IPS-NIHi11 (cell line): Measurements from ENCODE around the gene PDXK.
"Not testable (repeated sequence)": the region's sequence is repeated elsewhere in the genome, so short reads cannot be mapped to it uniquely, and the experiment has no call there.

Experiments used
- DNase-seq: peaks from one replicate; pipeline ENCODE4 v3.0.0; 2012; ENCODE audit warnings: mixed read lengths, low spot score

PDXK gene

GRCh38 chr21:43718872-43719747 lies at the start of gene PDXK:
TSS of gene PDXK (plus strand) at chr21:43719129. CDS start at chr21:43719295, 166 bp downstream.
- DNase-seq: peak; percentile 95

GRCh38 chr21:43669828-43670605 lies 48.9 kb upstream of the PDXK start:
- DNase-seq: no peak

GRCh38 chr21:43675871-43676270 lies 43.1 kb upstream of the PDXK start:
- no peak for DNase-seq

GRCh38 chr21:43676391-43676790 lies 42.5 kb upstream of the PDXK start:
- DNase-seq: no peak

GRCh38 chr21:43679951-43680350 lies 39.0 kb upstream of the PDXK start:
- no peak for DNase-seq

GRCh38 chr21:43680421-43680820 lies 38.5 kb upstream of the PDXK start:
- not testable (repeated sequence) for DNase-seq

- no peak for DNase-seq
Measured at GRCh38 chr21:43681650-43682049, 37.3 kb upstream of the PDXK start.

- DNase-seq: no peak
Measured at GRCh38 chr21:43684424-43684823, 34.5 kb upstream of the PDXK start.

- DNase-seq: no peak
Measured at GRCh38 chr21:43686811-43687565, 31.9 kb upstream of the PDXK start.

GRCh38 chr21:43687566-43688399 lies 31.1 kb upstream of the PDXK start:
- no peak for DNase-seq

GRCh38 chr21:43688906-43689305 lies 30.0 kb upstream of the PDXK start:
- no peak for DNase-seq

- DNase-seq: no peak
Measured at GRCh38 chr21:43689556-43690337, 29.2 kb upstream of the PDXK start.

GRCh38 chr21:43690346-43690745 lies 28.6 kb upstream of the PDXK start:
- DNase-seq: no peak

- no peak for DNase-seq
Measured at GRCh38 chr21:43691086-43691795, 27.7 kb upstream of the PDXK start.

- DNase-seq: no peak
Measured at GRCh38 chr21:43691801-43692200, 27.1 kb upstream of the PDXK start.

- no peak for DNase-seq
Measured at GRCh38 chr21:43692949-43693348, 26.0 kb upstream of the PDXK start.

- no peak for DNase-seq
Measured at GRCh38 chr21:43693981-43694380, 24.9 kb upstream of the PDXK start.

- DNase-seq: no peak
Measured at GRCh38 chr21:43694437-43695079, 24.4 kb upstream of the PDXK start.

- DNase-seq: no peak
Measured at GRCh38 chr21:43696214-43696613, 22.7 kb upstream of the PDXK start.
